ENCODE results near the gene CDK15. TPM values are rescaled to one million over a fixed set of nuclear protein-coding genes. Genes with fewer than 3 reads are reported as not detected.

The CDK15 gene
- total and polyA plus RNA-seq, 9 of the 15 experiments (the other 6 are each of a cell fraction or from before 2014, with no cell fraction given), result not detected

DNA sequence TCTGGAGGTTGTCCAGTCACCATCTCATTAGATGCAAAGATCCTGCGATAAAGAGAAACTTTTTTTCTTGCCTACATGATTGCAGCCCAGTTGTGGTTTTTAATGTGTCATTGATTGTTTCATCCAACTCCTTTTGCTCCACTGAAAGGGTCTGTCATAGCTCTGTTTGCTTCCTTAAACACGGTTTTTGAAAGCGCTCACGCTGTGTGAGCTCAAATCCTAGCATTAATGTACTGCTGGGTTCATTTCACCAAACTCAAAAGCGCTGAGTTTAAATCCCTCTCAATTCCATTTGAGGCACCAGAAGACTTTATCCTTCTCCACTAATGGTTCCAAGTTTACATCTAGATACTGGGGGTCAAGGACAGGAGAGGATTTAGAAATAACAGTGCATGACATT is 53.6 kb downstream of the CDK15 start:
- in situ Hi-C loops (cut with MboI), result loop anchor here (10.0 kb wide), 1 partner anchor 325 kb away; no protein-coding TSS in a partner anchor

More for the DNA sequence above, 53.6 kb downstream of the CDK15 start:
- H4K20me1 ChIP-seq (replicated peaks; ENCODE audit: control insufficient read depth, insufficient read depth, low read length), result no peaks in the 10 kb centered on the region
- DNase-seq (ENCODE audit: extremely low read depth in 1 of 4, low spot score in 3 of 4) (no peak), FAIRE-seq (no peak), ATAC-seq (no peak)
- peaks cover 0 to 26% of the 10 kb centered on the region in 2 experiments; a peak in 4 of 5 replicates for H3K27me3 ChIP-seq (ENCODE audit: control insufficient read depth in 2 of 2, insufficient read depth in 2 of 2, low read length in 2 of 2)
- ChIA-PET POLR2A (interaction anchor here (1.1 kb wide), 1 partner anchor 11 kb away, joined by 3 read pairs; no protein-coding TSS in a partner anchor), CTCF (ENCODE audit: low intra/inter-chr PET ratio) (interaction anchor here (0.8 kb wide), 1 partner anchor 319 kb away, joined by 6 read pairs; no protein-coding TSS in a partner anchor)
- no peak overlapping the region for H2AFZ ChIP-seq (ENCODE audit: low read depth, low read length)
- H3K27ac ChIP-seq (ENCODE audit: extremely low read depth, low read depth, low read length), result no peak overlapping the region
- no peaks in the 10 kb centered on the region; a peak in 1 of 5 replicates for H3K4me1 ChIP-seq (replicated peaks in 1 of 2; ENCODE audit: control insufficient read depth in 2 of 2, insufficient read depth in 2 of 2, low read length in 2 of 2)
- no peaks in the 10 kb centered on the region for H3K9me1 ChIP-seq (ENCODE audit: control insufficient read depth, insufficient read depth, low read length)
- H3K4me3 ChIP-seq, result no peak overlapping the region
- TF ChIP-seq, protein P1, sequence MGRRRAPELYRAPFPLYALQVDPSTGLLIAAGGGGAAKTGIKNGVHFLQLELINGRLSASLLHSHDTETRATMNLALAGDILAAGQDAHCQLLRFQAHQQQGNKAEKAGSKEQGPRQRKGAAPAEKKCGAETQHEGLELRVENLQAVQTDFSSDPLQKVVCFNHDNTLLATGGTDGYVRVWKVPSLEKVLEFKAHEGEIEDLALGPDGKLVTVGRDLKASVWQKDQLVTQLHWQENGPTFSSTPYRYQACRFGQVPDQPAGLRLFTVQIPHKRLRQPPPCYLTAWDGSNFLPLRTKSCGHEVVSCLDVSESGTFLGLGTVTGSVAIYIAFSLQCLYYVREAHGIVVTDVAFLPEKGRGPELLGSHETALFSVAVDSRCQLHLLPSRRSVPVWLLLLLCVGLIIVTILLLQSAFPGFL (CRISPR knock-in tag; IDR thresholded peaks at IDR 0.05), result no peak
- no peak for TF ChIP-seq GTF2E2 (tag; IDR thresholded peaks at IDR 0.05)
- no peak for TF ChIP-seq TFE3 (CRISPR knock-in tag; IDR thresholded peaks at IDR 0.05)
- no peak for TF ChIP-seq SETDB1 (IDR thresholded peaks at IDR 0.05; ENCODE audit: low read length)
- TF ChIP-seq SAFB (IDR thresholded peaks at IDR 0.05; ENCODE audit: borderline replicate concordance, low read depth, low read length), result no peak
- no peak for TF ChIP-seq RBBP5 (IDR thresholded peaks at IDR 0.05; ENCODE audit: borderline replicate concordance, insufficient read depth, low read length, poor library complexity, severe bottlenecking)
- no peak for TF ChIP-seq NR2F6 (CRISPR knock-in tag; IDR thresholded peaks at IDR 0.05)
- TF ChIP-seq ZNF79 (CRISPR knock-in tag; IDR thresholded peaks at IDR 0.05; ENCODE audit: low read depth), result no peak
- TF ChIP-seq ZNF212 (CRISPR knock-in tag; IDR thresholded peaks at IDR 0.05), result no peak
- no peak for TF ChIP-seq ZBTB49 (CRISPR knock-in tag; IDR thresholded peaks at IDR 0.05; ENCODE audit: borderline replicate concordance)
- no peak for TF ChIP-seq ILF3 (IDR thresholded peaks at IDR 0.05; ENCODE audit: borderline replicate concordance)
- TF ChIP-seq MLX (CRISPR knock-in tag; conservative IDR thresholded peaks at IDR 0.05), result no peak
- TF ChIP-seq ZFX (CRISPR knock-in tag; IDR thresholded peaks at IDR 0.05), result no peak
- TF ChIP-seq ZNF717 (CRISPR knock-in tag; IDR thresholded peaks at IDR 0.05), result no peak
- TF ChIP-seq POLR2AphosphoS2 (IDR thresholded peaks at IDR 0.05; ENCODE audit: low read length), result no peak
- H3K9me3 ChIP-seq (replicated peaks; ENCODE audit: control insufficient read depth, insufficient read depth, low read depth, low read length), result no peaks in the 10 kb centered on the region
- BruUV-seq (replicated peaks), result no TSS peak
- no peak overlapping the region for H3K9ac ChIP-seq (ENCODE audit: insufficient read depth in 1 of 2, low read depth in 2 of 2, low read length in 2 of 2)
- no peaks in the 10 kb centered on the region for H3K36me3 ChIP-seq (ENCODE audit: control insufficient read depth, insufficient read depth, low read length)
- WGBS (ENCODE audit: insufficient coverage, low coverage, missing lambda C conversion rate), result 31% methylated on average over 5 of the region's 5 CpGs
- H3K79me2 ChIP-seq (ENCODE audit: control insufficient read depth, insufficient read depth, low read length), result no peaks in the 10 kb centered on the region
- H3K4me2 ChIP-seq (ENCODE audit: insufficient read depth, low read length), result no peak overlapping the region
- intact Hi-C loops (cut with micrococcal nuclease), result loop anchor here (1.0 to 10.0 kb wide), 5 partner anchors 63 to 318 kb away; no protein-coding TSS in a partner anchor

Data from K562 (cell line).